OCI-LY7 (cell line): ENCODE measurements around the gene PSMD1. TPM values are rescaled to one million over a fixed set of nuclear protein-coding genes. Genes with fewer than 3 reads are reported as not detected.

ENCODE experiments used
- BruUV-seq: library from RNA; stranded (reverse); fragments of 400-500 nt; replicated peaks from 2 replicates; lab custom pipeline; 2021; lab: Mats Ljungman, UMichigan
- CTCF ChIA-PET: fragments of 300-600 bp; sonication (Branson Sonifier 250); formaldehyde crosslinking; loops from one replicate; lab custom pipeline; 2022; ENCODE audit warnings: antibody characterized with exemption; ENCODE audit not compliant: unreplicated experiment; lab: Charles Lee
- POLR2A ChIA-PET: fragments of 300-600 bp; sonication (Branson Sonifier 250); formaldehyde crosslinking; loops from one replicate; lab custom pipeline; 2022; ENCODE audit warnings: antibody characterized with exemption; lab: Charles Lee
- DNase-seq: peaks from one replicate; pipeline ENCODE4 v3.0.0-alpha.2; 2015; ENCODE audit warnings: low spot score
- H2AFZ ChIP-seq: fragments of 200-600 bp; sonication (generic), shearing (Covaris generic); 2 replicates; pipeline ENCODE4 v1.6.1; 2014; ENCODE audit warnings: mild to moderate bottlenecking, antibody characterized with exemption, low read length, moderate library complexity
- H3K27ac ChIP-seq: fragments of 200-600 bp; sonication (generic); 2 replicates; pipeline ENCODE4 v1.5.1; 2014; ENCODE audit warnings: mixed run types, low read depth, mild to moderate bottlenecking, moderate library complexity, low read length, inconsistent platforms; ENCODE audit not compliant: poor library complexity, severe bottlenecking
- H3K36me3 ChIP-seq: fragments of 200-600 bp; sonication (generic); 2 replicates; pipeline ENCODE4 v1.6.1; 2014; ENCODE audit warnings: mild to moderate bottlenecking, antibody characterized with exemption, low read length, moderate library complexity, mixed read lengths; ENCODE audit not compliant: insufficient read depth
- H3K4me1 ChIP-seq: fragments of 200-600 bp; sonication (generic); 2 replicates; pipeline ENCODE4 v1.5.1; 2014; ENCODE audit warnings: mild to moderate bottlenecking, low read length; ENCODE audit not compliant: insufficient read depth, poor library complexity, severe bottlenecking
- H3K4me2 ChIP-seq: fragments of 200-600 bp; sonication (generic); 2 replicates; pipeline ENCODE4 v1.6.1; 2014; ENCODE audit warnings: mild to moderate bottlenecking, low read length
- H3K4me3 ChIP-seq: fragments of 200-600 bp; sonication (generic); 2 replicates; pipeline ENCODE4 v1.5.1; 2014; ENCODE audit warnings: mild to moderate bottlenecking, low read depth, low read length; ENCODE audit not compliant: poor library complexity, severe bottlenecking
- H3K79me2 ChIP-seq: fragments of 200-600 bp; sonication (generic); 2 replicates; pipeline ENCODE4 v1.6.1; 2016; ENCODE audit warnings: low read depth, mild to moderate bottlenecking, low read length, moderate library complexity, mixed read lengths; ENCODE audit not compliant: insufficient read depth
- H3K9me2 ChIP-seq: fragments of 200-600 bp; sonication (generic); 2 replicates; pipeline ENCODE4 v1.6.1; 2016; ENCODE audit warnings: mild to moderate bottlenecking, low read length, mixed read lengths; ENCODE audit not compliant: insufficient read depth
- H3K9me3 ChIP-seq: fragments of 200-600 bp; sonication (generic); 2 replicates; pipeline ENCODE4 v1.6.1; 2014; ENCODE audit warnings: mild to moderate bottlenecking, mixed run types, low read length, mixed read lengths
- H4K20me1 ChIP-seq: fragments of 200-600 bp; sonication (generic); 2 replicates; pipeline ENCODE4 v1.6.1; 2014; ENCODE audit warnings: mild to moderate bottlenecking, antibody characterized with exemption, low read length, moderate library complexity, mixed read lengths; ENCODE audit not compliant: insufficient read depth
- EZH2phosphoT487 ChIP-seq: fragments of 200-600 bp; sonication (generic); IDR thresholded peaks from 2 replicates; pipeline ENCODE4 v1.6.1; 2018; ENCODE audit warnings: low read depth, borderline replicate concordance, mild to moderate bottlenecking, mixed run types, antibody characterized with exemption, low read length, moderate library complexity, mixed read lengths
- intact Hi-C: fragments of 100-400 bp; cut with micrococcal nuclease; formaldehyde crosslinking; loops from one replicate; pipeline ENCODE4 v1.10.0; 2022; ENCODE audit not compliant: unreplicated experiment
- total RNA-seq, 2 experiments: library from RNA; depleted of rRNA in 1 of 2; stranded (reverse); fragments of >200 nt in 1 of 2; shearing (Covaris generic) in 1 of 2; gene quantifications; 2 replicates each; pipeline ENCODE4 v1.2.3, GENCODE V29; 2014 to 2022
- TF ChIP-seq, protein P1 (sequence below): fragments of 200-600 bp; sonication (generic); conservative IDR thresholded peaks from 2 replicates; pipeline ENCODE4 v1.5.1; 2014; ENCODE audit warnings: mild to moderate bottlenecking, antibody characterized with exemption, low read length, moderate library complexity, mixed read lengths

PSMD1 gene
- total RNA-seq, 2 experiments from 2014 or later, result 60.5 to 105 TPM

DNA sequence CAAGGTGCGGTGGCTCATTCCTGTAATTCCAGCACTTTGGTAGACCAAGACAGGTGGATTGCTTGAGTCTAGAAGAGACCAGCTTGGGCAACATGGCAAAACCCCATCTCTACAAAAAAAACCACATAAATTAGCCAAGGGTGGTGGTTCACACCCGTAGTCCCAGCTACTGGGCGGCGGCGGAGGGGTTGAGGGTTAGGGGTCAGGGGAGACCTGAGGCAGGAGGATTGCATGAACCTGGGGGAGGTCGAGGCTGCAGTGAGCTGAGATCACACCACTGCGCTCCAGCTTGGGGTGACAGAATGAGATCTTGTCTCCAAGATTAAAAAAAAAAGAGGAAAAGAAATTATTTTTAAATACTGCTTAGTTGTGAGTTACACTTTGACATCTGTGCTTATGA lies 69.5 kb downstream of the PSMD1 start:
- intact Hi-C loops, result no loop called here
- BruUV-seq, result no TSS peak
- Histone ChIP-seq H3K27ac (no peak overlapping the region), H4K20me1 (0 out of 2 replicates have a peak, but pooled peaks cover 6% of the 10 kb centered on the region), H3K4me2 (no peak overlapping the region), H3K4me3 (no peak overlapping the region), H3K9me3 (no peaks in the 10 kb centered on the region), H2AFZ (no peak overlapping the region), H3K79me2 (no peaks in the 10 kb centered on the region), H3K4me1 (no peaks in the 10 kb centered on the region), H3K9me2 (no peaks in the 10 kb centered on the region), H3K36me3 (no peaks in the 10 kb centered on the region)
- TF ChIP-seq EZH2phosphoT487, result no peak
- TF ChIP-seq, protein P1, sequence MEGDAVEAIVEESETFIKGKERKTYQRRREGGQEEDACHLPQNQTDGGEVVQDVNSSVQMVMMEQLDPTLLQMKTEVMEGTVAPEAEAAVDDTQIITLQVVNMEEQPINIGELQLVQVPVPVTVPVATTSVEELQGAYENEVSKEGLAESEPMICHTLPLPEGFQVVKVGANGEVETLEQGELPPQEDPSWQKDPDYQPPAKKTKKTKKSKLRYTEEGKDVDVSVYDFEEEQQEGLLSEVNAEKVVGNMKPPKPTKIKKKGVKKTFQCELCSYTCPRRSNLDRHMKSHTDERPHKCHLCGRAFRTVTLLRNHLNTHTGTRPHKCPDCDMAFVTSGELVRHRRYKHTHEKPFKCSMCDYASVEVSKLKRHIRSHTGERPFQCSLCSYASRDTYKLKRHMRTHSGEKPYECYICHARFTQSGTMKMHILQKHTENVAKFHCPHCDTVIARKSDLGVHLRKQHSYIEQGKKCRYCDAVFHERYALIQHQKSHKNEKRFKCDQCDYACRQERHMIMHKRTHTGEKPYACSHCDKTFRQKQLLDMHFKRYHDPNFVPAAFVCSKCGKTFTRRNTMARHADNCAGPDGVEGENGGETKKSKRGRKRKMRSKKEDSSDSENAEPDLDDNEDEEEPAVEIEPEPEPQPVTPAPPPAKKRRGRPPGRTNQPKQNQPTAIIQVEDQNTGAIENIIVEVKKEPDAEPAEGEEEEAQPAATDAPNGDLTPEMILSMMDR, result no peak
- CTCF ChIA-PET, result no interaction called here
- POLR2A ChIA-PET, result interaction anchor here (2.6 kb wide), 1 partner anchor 49 kb away, joined by 6 read pairs; no protein-coding TSS in a partner anchor
- no peak for DNase-seq

DNA sequence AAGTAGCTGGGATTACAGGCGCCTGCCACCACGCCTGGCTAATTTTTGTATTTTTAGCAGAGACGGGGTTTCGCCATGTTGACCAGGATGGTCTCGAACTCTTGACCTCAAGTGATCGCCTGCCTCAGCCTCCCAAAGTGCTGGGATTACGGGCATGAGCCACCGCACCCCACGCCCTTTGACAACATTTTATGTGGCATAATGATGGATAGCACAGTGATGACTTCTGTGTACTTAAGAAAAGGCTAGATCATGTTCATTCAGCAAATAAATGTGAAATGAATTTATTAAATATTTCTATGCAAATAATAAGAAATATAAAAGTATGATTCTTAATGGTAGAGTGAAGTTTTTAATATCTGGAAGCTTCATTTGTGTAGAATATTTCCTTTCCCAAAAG lies 70.8 kb downstream of the PSMD1 start:
- intact Hi-C loops, result no loop called here
- no peaks in the 10 kb centered on the region for H3K79me2 ChIP-seq
- H3K9me2 ChIP-seq, result no peaks in the 10 kb centered on the region
- TF ChIP-seq EZH2phosphoT487, result no peak
- TF ChIP-seq, protein P1, result no peak
- H3K4me2 ChIP-seq, result no peak overlapping the region
- H2AFZ ChIP-seq, result no peak overlapping the region
- no peaks in the 10 kb centered on the region for H3K36me3 ChIP-seq
- DNase-seq, result no peak
- H4K20me1 ChIP-seq, result 0 out of 2 replicates have a peak, but pooled peaks cover 3% of the 10 kb centered on the region
- no TSS peak for BruUV-seq
- CTCF ChIA-PET, result no interaction called here
- H3K27ac ChIP-seq, result no peak overlapping the region
- H3K4me3 ChIP-seq, result no peak overlapping the region
- H3K4me1 ChIP-seq, result no peaks in the 10 kb centered on the region
- POLR2A ChIA-PET, result interaction anchor here (1.2 to 1.4 kb wide), 4 partner anchors 8 to 69 kb away, joined by 3 to 7 read pairs (median 4); no protein-coding TSS in a partner anchor
- H3K9me3 ChIP-seq, result no peaks in the 10 kb centered on the region

DNA sequence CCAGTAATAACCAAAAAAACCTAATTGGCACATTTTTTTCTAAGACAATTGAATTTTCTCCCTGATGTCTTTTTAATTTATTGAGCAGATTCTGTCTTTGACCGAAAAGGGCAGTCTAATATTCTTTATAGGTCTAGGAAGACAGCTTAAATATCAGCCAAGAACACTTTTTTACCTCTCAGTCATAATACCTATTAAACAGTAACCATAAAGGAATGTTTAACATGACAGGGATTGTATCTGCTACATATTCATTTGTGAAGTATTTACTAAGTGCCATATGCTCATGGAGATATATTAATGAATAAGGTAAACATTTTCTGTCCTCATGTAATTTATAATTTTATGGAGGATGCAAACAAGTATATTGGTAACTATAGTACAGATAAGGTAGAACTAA lies 71.3 kb downstream of the PSMD1 start:
- POLR2A ChIA-PET, result interaction anchor here (0.7 to 1.4 kb wide), 5 partner anchors 8 to 79 kb away, joined by 3 to 7 read pairs (median 3); no protein-coding TSS in a partner anchor
- Histone ChIP-seq H3K4me1 (no peaks in the 10 kb centered on the region), H3K9me2 (no peaks in the 10 kb centered on the region), H4K20me1 (0 out of 2 replicates have a peak, but pooled peaks cover 3% of the 10 kb centered on the region), H3K9me3 (no peaks in the 10 kb centered on the region), H3K4me2 (no peak overlapping the region), H3K4me3 (no peak overlapping the region), H3K27ac (no peak overlapping the region), H3K36me3 (no peaks in the 10 kb centered on the region), H2AFZ (no peak overlapping the region), H3K79me2 (no peaks in the 10 kb centered on the region)
- no peak for DNase-seq
- CTCF ChIA-PET, result no interaction called here
- no peak for TF ChIP-seq EZH2phosphoT487
- TF ChIP-seq, protein P1, result no peak
- BruUV-seq, result no TSS peak
- intact Hi-C loops, result loop anchor here (2.0 kb wide), 1 partner anchor 17 kb away; no protein-coding TSS in a partner anchor
